ENCODE data around the gene MYO19.
"Not testable (repeated sequence)": the region's sequence is repeated elsewhere in the genome, so short reads cannot be mapped to it uniquely, and the experiment has no call there.

MYO19 gene

GRCh38 chr17:36532435-36532975, 2.2 kb downstream of the MYO19 start:
- DNase-seq, result no peak

- DNase-seq, result no peak
Observed at GRCh38 chr17:36529121-36529520, 5.5 kb downstream of the MYO19 start.

- no peak for DNase-seq
Observed at GRCh38 chr17:36527621-36528250, 6.9 kb downstream of the MYO19 start.

- no peak for DNase-seq
Observed at GRCh38 chr17:36525888-36526287, 8.8 kb downstream of the MYO19 start.

GRCh38 chr17:36525113-36525512, 9.6 kb downstream of the MYO19 start:
- DNase-seq, result no peak

- DNase-seq, result no peak
Observed at GRCh38 chr17:36524428-36524876, 10.2 kb downstream of the MYO19 start.

- DNase-seq, result no peak
Observed at GRCh38 chr17:36523113-36523512, 11.6 kb downstream of the MYO19 start.

- no peak for DNase-seq
Observed at GRCh38 chr17:36515837-36516236, 18.8 kb downstream of the MYO19 start.

GRCh38 chr17:36514856-36515255, 19.8 kb downstream of the MYO19 start:
- DNase-seq, result no peak

- DNase-seq, result no peak
Observed at GRCh38 chr17:36512641-36513040, 22.0 kb downstream of the MYO19 start.

- DNase-seq, result no peak
Observed at GRCh38 chr17:36511216-36511615, 23.5 kb downstream of the MYO19 start.

GRCh38 chr17:36510636-36511035, 24.0 kb downstream of the MYO19 start:
- no peak for DNase-seq

- no peak for DNase-seq
Observed at GRCh38 chr17:36509272-36509985, 25.2 kb downstream of the MYO19 start.

- DNase-seq, result not testable (repeated sequence)
Observed at GRCh38 chr17:36508439-36508838, 26.2 kb downstream of the MYO19 start.

- no peak for DNase-seq
Observed at GRCh38 chr17:36507266-36507665, 27.4 kb downstream of the MYO19 start.

GRCh38 chr17:36506831-36507230, 27.8 kb downstream of the MYO19 start:
- no peak for DNase-seq

GRCh38 chr17:36506249-36506826, 28.3 kb downstream of the MYO19 start:
- DNase-seq, result no peak

- DNase-seq, result no peak
Observed at GRCh38 chr17:36505171-36505570, 29.5 kb downstream of the MYO19 start.

- no peak for DNase-seq
Observed at GRCh38 chr17:36504156-36504545, 30.5 kb downstream of the MYO19 start.

- no peak for DNase-seq
Observed at GRCh38 chr17:36503456-36504155, 31.1 kb downstream of the MYO19 start.

GRCh38 chr17:36501963-36502362, 32.7 kb downstream of the MYO19 start:
- DNase-seq, result no peak

GRCh38 chr17:36501351-36501750, 33.3 kb downstream of the MYO19 start:
- no peak for DNase-seq

- no peak for DNase-seq
Observed at GRCh38 chr17:36500745-36501225, 33.9 kb downstream of the MYO19 start.

All from 8988T (cell line).